H9 (cell line): Measurements from ENCODE around the gene ZIM2. TPM values are rescaled to one million over a fixed set of nuclear protein-coding genes. Genes with fewer than 3 reads are reported as not detected.

Source experiments
- DNase-seq: peaks from one replicate; pipeline ENCODE4 v3.0.0-alpha.2; 2017
- H2AFZ ChIP-seq: one replicate; pipeline ENCODE4 v1.6.1; 2013; ENCODE audit warnings: mild to moderate bottlenecking, low read length, control low read depth, moderate library complexity
- H2AK5ac ChIP-seq: 2 replicates; pipeline ENCODE4 v1.6.1; 2013; ENCODE audit warnings: low read length, control low read depth, mixed read lengths; ENCODE audit not compliant: insufficient read length
- H2BK120ac ChIP-seq: one replicate; pipeline ENCODE4 v1.6.1; 2013; ENCODE audit warnings: low read depth, mild to moderate bottlenecking, low read length, control low read depth, inconsistent platforms; ENCODE audit not compliant: poor library complexity, severe bottlenecking
- H2BK12ac ChIP-seq: 2 replicates; pipeline ENCODE4 v1.6.1; 2013; ENCODE audit warnings: low read length, control low read depth, mixed read lengths, low read depth; ENCODE audit not compliant: insufficient read length
- H2BK15ac ChIP-seq: 2 replicates; pipeline ENCODE4 v1.6.1; 2013; ENCODE audit warnings: low read depth, low read length, control low read depth
- H2BK20ac ChIP-seq: one replicate; pipeline ENCODE4 v1.6.1; 2013; ENCODE audit warnings: low read depth, mild to moderate bottlenecking, low read length, control low read depth, inconsistent platforms; ENCODE audit not compliant: poor library complexity, severe bottlenecking
- H2BK5ac ChIP-seq: 2 replicates; pipeline ENCODE4 v1.6.1; 2013; ENCODE audit warnings: low read length, control low read depth, mixed read lengths; ENCODE audit not compliant: insufficient read length
- H3K14ac ChIP-seq: 2 replicates; pipeline ENCODE4 v1.6.1; 2013; ENCODE audit warnings: low read length, control low read depth; ENCODE audit not compliant: insufficient read depth
- H3K18ac ChIP-seq: 2 replicates; pipeline ENCODE4 v1.6.1; 2013; ENCODE audit warnings: low read depth, mild to moderate bottlenecking, mixed read lengths, low read length, control low read depth; ENCODE audit not compliant: insufficient read length
- H3K23ac ChIP-seq: 2 replicates; pipeline ENCODE4 v1.6.1; 2013; ENCODE audit warnings: low read length, control low read depth, mixed read lengths, low read depth; ENCODE audit not compliant: insufficient read length
- H3K23me2 ChIP-seq: 2 replicates; pipeline ENCODE4 v1.6.1; 2013; ENCODE audit warnings: low read depth, mild to moderate bottlenecking, mixed read lengths, low read length, control low read depth; ENCODE audit not compliant: insufficient read length, poor library complexity, severe bottlenecking
- H3K27ac ChIP-seq: 2 replicates; pipeline ENCODE4 v1.5.1; 2013; ENCODE audit warnings: low read length, control low read depth, mixed read lengths, low read depth; ENCODE audit not compliant: insufficient read length
- H3K27me3 ChIP-seq: 2 replicates; pipeline ENCODE4 v1.6.1; 2013; ENCODE audit warnings: low read length, control low read depth, inconsistent platforms; ENCODE audit not compliant: insufficient read depth
- H3K4ac ChIP-seq: 2 replicates; pipeline ENCODE4 v1.6.1; 2013; ENCODE audit warnings: low read depth, mild to moderate bottlenecking, control low read depth, inconsistent platforms, low read length, moderate library complexity
- H3K4me1 ChIP-seq: 2 replicates; pipeline ENCODE4 v1.6.1; 2013; ENCODE audit warnings: low read length, control low read depth, inconsistent platforms; ENCODE audit not compliant: insufficient read depth
- H3K4me2 ChIP-seq: 2 replicates; pipeline ENCODE4 v1.6.1; 2013; ENCODE audit warnings: low read length, control low read depth, mixed read lengths; ENCODE audit not compliant: insufficient read length, insufficient read depth
- H3K56ac ChIP-seq: 2 replicates; pipeline ENCODE4 v1.6.1; 2013; ENCODE audit warnings: low read depth, mild to moderate bottlenecking, mixed read lengths, low read length, control low read depth; ENCODE audit not compliant: insufficient read length
- H3K79me1 ChIP-seq: 2 replicates; pipeline ENCODE4 v1.6.1; 2013; ENCODE audit warnings: low read depth, mild to moderate bottlenecking, moderate library complexity, low read length, control low read depth, inconsistent platforms; ENCODE audit not compliant: insufficient read depth, poor library complexity, severe bottlenecking
- H3K79me2 ChIP-seq: 2 replicates; pipeline ENCODE4 v1.6.1; 2013; ENCODE audit warnings: low read length, control low read depth, inconsistent platforms; ENCODE audit not compliant: insufficient read depth
- H3K9ac ChIP-seq: 2 replicates; pipeline ENCODE4 v1.6.1; 2013; ENCODE audit warnings: low read length, control low read depth, mixed read lengths; ENCODE audit not compliant: insufficient read length; ENCODE audit errors: extremely low read depth
- H3K9me3 ChIP-seq: one replicate; pipeline ENCODE4 v1.6.1; 2013; ENCODE audit warnings: low read depth, low read length, inconsistent platforms; ENCODE audit not compliant: control insufficient read depth
- H3T11ph ChIP-seq: one replicate; pipeline ENCODE4 v1.6.1; 2013; ENCODE audit warnings: mild to moderate bottlenecking, low read length, control low read depth, inconsistent platforms
- H4K20me1 ChIP-seq: one replicate; pipeline ENCODE4 v1.6.1; 2013; ENCODE audit not compliant: control insufficient read depth, insufficient read length, insufficient read depth
- H4K5ac ChIP-seq: 2 replicates; pipeline ENCODE4 v1.6.1; 2013; ENCODE audit warnings: low read depth, mild to moderate bottlenecking, mixed read lengths, low read length, control low read depth; ENCODE audit not compliant: insufficient read length
- H4K8ac ChIP-seq: replicated peaks from 2 replicates; pipeline ENCODE4 v1.6.1; 2013; ENCODE audit warnings: low read length, control low read depth, mixed read lengths, low read depth; ENCODE audit not compliant: insufficient read length
- H4K91ac ChIP-seq: 2 replicates; pipeline ENCODE4 v1.6.1; 2013; ENCODE audit warnings: low read depth, mild to moderate bottlenecking, moderate library complexity, mixed read lengths, low read length, control low read depth; ENCODE audit not compliant: insufficient read length
- H3K27ac Mint-ChIP-seq, 3 experiments: 2 replicates in 2 of 3; 3 replicates in 1 of 3; pipeline ENCODE4 v1.8.0; 2020 to 2021; ENCODE audit warnings: mixed read lengths in 3 of 3, mild to moderate bottlenecking in 1 of 3, moderate library complexity in 1 of 3
- H3K27me3 Mint-ChIP-seq: 2 replicates; pipeline ENCODE4 v1.8.0; 2021; ENCODE audit warnings: low read depth, mild to moderate bottlenecking, moderate library complexity, mixed read lengths
- H3K36me3 Mint-ChIP-seq, 3 experiments: 2 replicates in 2 of 3; 3 replicates in 1 of 3; pipeline ENCODE4 v1.8.0; 2020 to 2021; ENCODE audit warnings: low read depth in 3 of 3, mixed read lengths in 3 of 3; ENCODE audit not compliant: insufficient read depth in 1 of 3
- H3K4me1 Mint-ChIP-seq, 2 experiments: 2 replicates each; pipeline ENCODE4 v1.8.0; 2020; ENCODE audit warnings: mixed read lengths in 2 of 2
- H3K4me3 Mint-ChIP-seq, 2 experiments: 2 replicates in 1 of 2; 3 replicates in 1 of 2; pipeline ENCODE4 v1.8.0; 2020 to 2021; ENCODE audit warnings: mild to moderate bottlenecking in 2 of 2, mixed read lengths in 2 of 2, moderate library complexity in 1 of 2
- H3K9me3 Mint-ChIP-seq, 2 experiments: 2 replicates in 1 of 2; 3 replicates in 1 of 2; pipeline ENCODE4 v1.8.0; 2020; ENCODE audit warnings: mild to moderate bottlenecking in 2 of 2, mixed read lengths in 2 of 2, moderate library complexity in 1 of 2
- whole genome bisulfite sequencing: extraction: QIAGEN DNeasy Blood & Tissue Kit; methylation state at CpG from one replicate; pipeline ENCODE4 v1.1.7; 2013; ENCODE audit warnings: missing lambda C conversion rate, low lambda C conversion rate, mixed read lengths; ENCODE audit not compliant: insufficient read length; ENCODE audit errors: extremely low coverage; 5-methylcytosine and 5-hydroxymethylcytosine counted together
- total RNA-seq: library from RNA; stranded (reverse); gene quantifications from 2 replicates; pipeline ENCODE4 v1.2.1, GENCODE V29; 2021
- TF ChIP-seq, protein P1 (sequence below): fragments of 200-600 bp; sonication (generic); conservative IDR thresholded peaks from 3 replicates; pipeline ENCODE4 v1.8.0; 2021; ENCODE audit warnings: antibody characterized with exemption, mild to moderate bottlenecking

Gene ZIM2
- total RNA-seq, 1 experiment from 2014 or later, result not detected

- Histone ChIP-seq H3K9ac (no peak overlapping the region), H3K4ac (no peak overlapping the region), H3K79me1 (no peaks in the 10 kb centered on the region), H3K79me2 (no peaks in the 10 kb centered on the region), H2BK120ac (no peak overlapping the region), H3K4me2 (no peak overlapping the region), H3K4me1 (no peaks in the 10 kb centered on the region), H3K56ac (no peak overlapping the region), H4K8ac (no peak overlapping the region), H2BK15ac (no peak overlapping the region), H2BK5ac (no peak overlapping the region), H4K5ac (no peak overlapping the region), H3K23me2 (no peaks in the 10 kb centered on the region), H2BK12ac (no peak overlapping the region), H3T11ph (no peak overlapping the region), H2AFZ (no peak overlapping the region), H2BK20ac (no peak overlapping the region), H3K14ac (no peak overlapping the region), H3K18ac (no peak overlapping the region), H4K20me1 (no peaks in the 10 kb centered on the region), H3K9me3 (peaks cover 58% of the 10 kb centered on the region), H4K91ac (no peak overlapping the region), H3K27ac (no peak overlapping the region), H3K27me3 (no peaks in the 10 kb centered on the region), H3K23ac (no peak overlapping the region), H2AK5ac (no peak overlapping the region)
- Mint-ChIP-seq H3K9me3 (peaks cover 90 to 94% of the 10 kb centered on the region in 2 experiments), H3K27me3 (no peaks in the 10 kb centered on the region; the same call in 1 of the 2 replicates), H3K4me1 (no peaks in the 10 kb centered on the region), H3K4me3 (no peak overlapping the region), H3K36me3 (peaks cover 0 to 35% (median 15%) of the 10 kb centered on the region in 3 experiments; a peak in 5 of 7 replicates), H3K27ac (no peak overlapping the region)
- no CpG with 5 or more reads among the region's 2 CpGs for WGBS
- no peak for DNase-seq
- TF ChIP-seq, protein P1, sequence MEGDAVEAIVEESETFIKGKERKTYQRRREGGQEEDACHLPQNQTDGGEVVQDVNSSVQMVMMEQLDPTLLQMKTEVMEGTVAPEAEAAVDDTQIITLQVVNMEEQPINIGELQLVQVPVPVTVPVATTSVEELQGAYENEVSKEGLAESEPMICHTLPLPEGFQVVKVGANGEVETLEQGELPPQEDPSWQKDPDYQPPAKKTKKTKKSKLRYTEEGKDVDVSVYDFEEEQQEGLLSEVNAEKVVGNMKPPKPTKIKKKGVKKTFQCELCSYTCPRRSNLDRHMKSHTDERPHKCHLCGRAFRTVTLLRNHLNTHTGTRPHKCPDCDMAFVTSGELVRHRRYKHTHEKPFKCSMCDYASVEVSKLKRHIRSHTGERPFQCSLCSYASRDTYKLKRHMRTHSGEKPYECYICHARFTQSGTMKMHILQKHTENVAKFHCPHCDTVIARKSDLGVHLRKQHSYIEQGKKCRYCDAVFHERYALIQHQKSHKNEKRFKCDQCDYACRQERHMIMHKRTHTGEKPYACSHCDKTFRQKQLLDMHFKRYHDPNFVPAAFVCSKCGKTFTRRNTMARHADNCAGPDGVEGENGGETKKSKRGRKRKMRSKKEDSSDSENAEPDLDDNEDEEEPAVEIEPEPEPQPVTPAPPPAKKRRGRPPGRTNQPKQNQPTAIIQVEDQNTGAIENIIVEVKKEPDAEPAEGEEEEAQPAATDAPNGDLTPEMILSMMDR, result no peak
These were observed 107.5 kb downstream of the ZIM2 start for GRCh38 chr19:56732976-56733375.
